Effector CD8-positive, alpha-beta T cell (primary cell): Measurements from ENCODE around the gene HTR1D.
"Not testable (repeated sequence)": the region's sequence is repeated elsewhere in the genome, so short reads cannot be mapped to it uniquely, and the experiment has no call there.

ENCODE experiments used
- DNase-seq: peaks from one replicate; lab custom pipeline; 2025; lab: John Stamatoyannopoulos, UW
- total RNA-seq, 4 experiments: gene quantifications; one replicate each; lab custom pipeline; 2026; lab: John Stamatoyannopoulos, UW

The HTR1D gene, protein sequence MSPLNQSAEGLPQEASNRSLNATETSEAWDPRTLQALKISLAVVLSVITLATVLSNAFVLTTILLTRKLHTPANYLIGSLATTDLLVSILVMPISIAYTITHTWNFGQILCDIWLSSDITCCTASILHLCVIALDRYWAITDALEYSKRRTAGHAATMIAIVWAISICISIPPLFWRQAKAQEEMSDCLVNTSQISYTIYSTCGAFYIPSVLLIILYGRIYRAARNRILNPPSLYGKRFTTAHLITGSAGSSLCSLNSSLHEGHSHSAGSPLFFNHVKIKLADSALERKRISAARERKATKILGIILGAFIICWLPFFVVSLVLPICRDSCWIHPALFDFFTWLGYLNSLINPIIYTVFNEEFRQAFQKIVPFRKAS
- 0 to 0.18 (median 0) reads per million in 4 experiments for total RNA-seq

- DNase-seq: no peak
Measured at GRCh38 chr1:23217421-23218115, at the start of gene HTR1D. HTR1D (minus strand) TSS chr1:23217502; CDS start chr1:23194219, 23,283 bp downstream.

GRCh38 chr1:23263380-23263887 is 46.1 kb upstream of the HTR1D start:
- no peak for DNase-seq

GRCh38 chr1:23258082-23258481 is 40.8 kb upstream of the HTR1D start:
- DNase-seq: not testable (repeated sequence)

DNA sequence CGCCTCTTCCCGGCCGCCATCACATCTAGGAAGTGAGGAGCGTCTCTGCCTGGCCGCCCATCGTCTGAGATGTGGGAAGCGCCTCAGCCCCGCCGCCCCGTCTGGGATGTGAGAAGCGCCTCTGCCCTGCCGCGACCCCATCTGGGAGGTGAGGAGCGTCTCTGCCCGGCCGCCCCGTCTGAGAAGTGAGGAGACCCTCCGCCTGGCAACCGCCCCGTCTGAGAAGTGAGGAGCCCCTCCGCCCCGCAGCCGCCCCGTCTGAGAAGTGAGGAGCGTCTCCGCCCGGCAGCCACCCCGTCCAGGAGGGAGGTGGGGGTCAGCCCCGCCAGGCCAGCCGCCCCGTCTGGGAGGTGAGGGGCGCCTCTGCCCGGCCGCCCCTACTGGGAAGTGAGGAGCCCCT is 40.1 kb upstream of the HTR1D start:
- not testable (repeated sequence) for DNase-seq

DNA sequence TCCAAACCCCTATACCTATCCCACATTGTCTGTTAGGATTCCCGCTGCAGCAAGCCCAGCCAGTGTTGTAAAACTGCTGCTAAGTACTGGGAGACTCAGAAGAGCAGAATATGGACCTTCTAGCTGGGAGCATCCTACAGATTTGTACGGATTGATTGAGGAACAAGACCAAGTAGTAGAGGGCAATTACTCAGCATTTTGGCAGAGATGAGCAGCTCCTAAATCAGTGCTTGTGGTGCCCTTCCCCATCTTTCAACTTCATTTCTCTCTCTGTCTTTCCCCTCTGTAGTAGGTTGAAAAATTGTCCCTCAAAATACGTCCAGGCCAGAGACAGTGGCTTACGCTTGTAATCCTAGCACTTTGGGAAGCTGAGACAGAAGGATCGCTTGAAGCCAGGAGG is 37.3 kb upstream of the HTR1D start:
- DNase-seq: no peak

DNA sequence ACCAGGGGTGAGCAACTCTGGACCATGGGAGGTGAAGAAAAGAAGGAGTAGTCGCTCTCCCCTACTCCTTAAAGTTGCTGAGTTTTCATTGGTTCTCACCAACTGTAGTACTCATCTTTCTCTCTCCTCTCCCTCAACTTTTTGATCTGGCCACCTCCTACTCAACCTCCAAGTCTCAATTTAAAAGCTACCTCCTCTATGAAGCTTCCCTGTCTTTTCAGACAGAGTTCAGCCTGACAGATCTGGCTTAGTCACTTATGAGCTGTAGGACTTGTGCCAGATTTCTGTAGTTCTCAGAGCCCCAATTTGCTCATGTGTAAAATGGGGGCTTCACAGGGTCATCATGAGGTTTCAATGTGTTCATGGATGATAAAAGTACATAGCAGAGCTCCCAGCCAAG is 34.5 kb upstream of the HTR1D start:
- DNase-seq: no peak

GRCh38 chr1:23249787-23250454 is 32.6 kb upstream of the HTR1D start:
- no peak for DNase-seq

DNA sequence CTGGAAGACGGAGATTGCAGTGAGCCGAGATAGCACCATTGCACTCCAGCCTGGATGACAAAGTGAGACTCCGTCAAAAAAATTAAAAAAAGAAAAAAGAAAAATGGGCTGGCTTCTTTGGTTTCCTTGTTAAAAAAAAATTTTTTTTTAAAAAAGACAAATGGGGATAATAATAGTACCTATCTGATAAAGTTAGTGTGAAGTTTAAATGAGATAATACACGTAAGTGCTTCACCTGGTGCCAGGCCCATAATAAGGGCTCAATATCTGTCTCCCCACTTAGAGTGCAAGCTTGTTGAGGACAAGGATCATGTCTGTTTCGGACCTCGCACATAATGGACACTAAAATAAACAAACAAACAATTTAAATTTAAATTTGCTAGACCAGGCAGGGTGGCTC is 30.0 kb upstream of the HTR1D start:
- DNase-seq: no peak

GRCh38 chr1:23246274-23246673 is 29.0 kb upstream of the HTR1D start:
- no peak for DNase-seq

DNA sequence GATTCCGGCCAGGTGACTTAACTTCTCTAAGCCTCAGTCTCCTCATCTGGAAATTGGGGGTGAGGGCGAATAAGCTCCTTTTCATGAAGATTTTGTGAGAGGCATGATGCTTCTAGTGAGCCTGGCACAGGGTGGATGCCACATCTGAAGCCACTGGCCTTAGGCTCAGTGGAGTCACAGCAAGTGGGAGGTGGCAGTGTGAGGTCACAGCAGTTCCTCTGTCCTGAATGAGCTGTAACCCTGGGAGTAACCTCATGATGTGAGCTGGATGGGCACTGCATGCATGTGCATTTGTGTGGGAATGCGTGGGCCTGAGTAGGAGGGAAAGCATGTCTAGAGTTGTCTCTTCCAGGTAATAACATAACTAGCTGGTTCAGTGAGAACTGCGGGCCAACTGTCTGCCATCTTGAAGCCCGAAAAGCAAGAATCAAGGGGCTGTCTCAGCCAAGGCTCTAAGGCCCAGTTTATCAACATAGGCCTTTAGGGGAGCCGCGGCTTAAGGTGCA is 27.0 kb upstream of the HTR1D start:
- DNase-seq: no peak

GRCh38 chr1:23242414-23242813 is 25.1 kb upstream of the HTR1D start:
- no peak for DNase-seq

- DNase-seq: no peak
Measured at GRCh38 chr1:23239638-23240295, 22.5 kb upstream of the HTR1D start.

DNA sequence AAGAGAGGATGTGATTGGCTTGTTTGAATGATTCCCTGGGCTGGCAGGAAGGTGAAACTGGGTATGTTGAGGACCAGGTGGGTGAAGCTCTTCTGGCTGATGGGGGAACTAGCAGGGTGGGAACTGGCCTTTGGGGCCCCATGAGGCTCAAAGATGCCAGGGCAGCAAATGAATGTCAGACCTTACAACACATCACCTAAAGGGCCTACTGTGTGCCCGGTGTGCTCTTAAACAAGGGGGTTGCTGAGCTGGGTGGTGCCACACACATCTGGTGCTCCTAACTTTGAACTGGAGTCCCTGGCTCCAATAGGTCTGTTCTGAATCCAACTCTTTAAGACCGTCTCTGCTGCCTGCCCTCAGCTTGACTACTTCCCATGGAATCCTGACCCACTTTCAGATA is 21.3 kb upstream of the HTR1D start:
- no peak for DNase-seq

DNA sequence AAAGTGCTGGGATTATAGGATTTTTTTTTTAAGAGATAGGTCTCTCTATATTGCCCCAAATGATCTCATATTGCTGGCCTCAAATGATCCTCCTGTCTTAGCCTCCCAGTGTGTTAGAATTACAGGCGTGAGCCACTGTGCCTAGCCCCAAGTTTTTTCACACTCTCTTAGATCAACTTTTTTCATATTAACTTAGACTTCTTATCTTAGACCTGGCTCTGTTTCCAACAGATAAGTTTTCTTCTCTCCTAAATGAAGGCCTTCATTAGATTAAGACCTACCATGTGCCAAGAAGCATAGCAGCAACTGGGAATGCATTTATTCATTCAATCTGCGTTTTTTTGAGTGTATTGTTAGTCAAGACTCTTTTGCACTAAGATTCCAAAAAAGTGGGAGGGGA is 20.2 kb upstream of the HTR1D start:
- DNase-seq: no peak

DNA sequence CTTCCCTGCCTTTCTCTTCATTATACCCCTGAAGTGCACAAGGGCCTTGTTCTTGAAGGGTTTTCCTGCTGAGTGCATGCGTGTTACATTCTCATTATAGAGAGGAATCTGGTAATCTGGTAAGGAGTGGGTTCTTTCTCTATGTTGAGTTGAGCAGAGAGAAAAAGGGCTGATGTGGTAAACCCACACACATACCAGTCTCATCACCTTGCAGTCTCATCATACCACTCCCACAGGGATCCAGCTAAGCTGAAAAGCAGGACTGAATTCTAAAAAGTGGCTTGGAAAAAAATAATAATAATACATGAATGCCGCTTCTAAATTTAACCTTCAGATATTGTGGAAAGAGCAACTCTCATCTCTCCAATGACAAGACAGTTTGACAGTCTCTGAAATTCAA is 10.5 kb upstream of the HTR1D start:
- DNase-seq: no peak

DNA sequence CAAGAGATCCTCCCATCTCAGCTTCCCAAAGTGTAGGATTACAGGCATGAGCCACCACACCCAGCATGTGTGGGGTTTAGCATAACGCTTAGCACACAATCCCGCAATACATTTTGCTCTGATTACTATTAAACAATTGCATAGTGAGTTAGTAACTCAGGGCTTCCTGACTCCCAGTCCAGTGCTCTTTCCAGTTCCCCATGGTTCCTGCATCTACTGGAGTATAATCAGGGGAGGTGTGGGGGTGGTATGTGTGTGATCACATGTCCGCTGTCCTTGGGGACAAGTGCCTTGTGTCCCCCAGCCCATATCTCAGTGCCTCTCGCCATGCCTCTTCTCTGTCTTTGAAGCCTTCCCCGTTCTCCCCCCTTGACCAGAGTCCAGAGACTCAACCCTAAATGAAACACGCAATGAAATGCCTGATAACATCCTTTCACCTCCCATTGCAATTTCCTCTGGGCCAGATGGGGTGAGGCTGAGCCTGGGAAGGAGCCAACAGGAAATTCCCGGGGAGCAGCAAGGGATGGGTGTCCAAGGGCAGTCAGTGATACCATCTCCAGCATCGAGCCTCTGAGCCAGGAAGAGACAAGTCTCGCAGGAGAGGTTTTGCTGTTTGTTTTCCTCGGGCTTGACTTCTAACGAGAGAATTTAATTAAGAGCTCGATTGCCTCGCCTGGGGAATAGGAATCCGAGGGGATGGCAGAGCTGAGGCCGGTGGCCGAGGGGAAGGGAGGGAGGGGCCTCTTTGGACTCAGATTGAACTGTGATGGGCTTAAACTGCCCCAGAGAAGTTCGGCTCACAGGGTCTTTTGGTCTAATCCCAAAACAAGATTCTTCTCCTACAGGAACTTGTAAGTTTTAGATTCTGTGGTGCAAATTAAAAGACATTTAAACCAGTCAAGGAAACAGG is 7.7 kb upstream of the HTR1D start:
- DNase-seq: no peak

GRCh38 chr1:23223963-23224362 is 6.7 kb upstream of the HTR1D start:
- DNase-seq: not testable (repeated sequence)

DNA sequence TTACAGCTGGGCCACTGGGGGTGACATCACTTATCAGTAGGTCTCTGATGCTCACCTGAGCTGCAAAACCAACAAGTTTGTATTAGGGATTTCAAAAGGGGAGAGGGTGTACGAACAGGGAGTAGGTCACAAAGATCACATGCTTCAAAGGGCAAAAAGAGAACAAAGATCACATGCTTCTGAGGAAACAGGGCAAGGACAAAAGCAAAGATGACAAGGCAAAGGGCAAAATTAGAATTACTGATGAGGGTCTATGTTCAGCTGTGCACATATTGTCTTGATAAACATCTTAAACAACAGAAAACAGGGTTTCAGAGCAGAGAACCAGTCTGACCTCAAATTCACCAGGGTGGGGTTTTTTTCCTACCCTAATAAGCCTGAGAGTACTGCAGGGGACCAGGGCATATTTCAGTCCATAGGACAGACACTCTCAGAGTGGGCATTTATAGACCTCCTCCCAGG is 6.2 kb upstream of the HTR1D start:
- not testable (repeated sequence) for DNase-seq

DNA sequence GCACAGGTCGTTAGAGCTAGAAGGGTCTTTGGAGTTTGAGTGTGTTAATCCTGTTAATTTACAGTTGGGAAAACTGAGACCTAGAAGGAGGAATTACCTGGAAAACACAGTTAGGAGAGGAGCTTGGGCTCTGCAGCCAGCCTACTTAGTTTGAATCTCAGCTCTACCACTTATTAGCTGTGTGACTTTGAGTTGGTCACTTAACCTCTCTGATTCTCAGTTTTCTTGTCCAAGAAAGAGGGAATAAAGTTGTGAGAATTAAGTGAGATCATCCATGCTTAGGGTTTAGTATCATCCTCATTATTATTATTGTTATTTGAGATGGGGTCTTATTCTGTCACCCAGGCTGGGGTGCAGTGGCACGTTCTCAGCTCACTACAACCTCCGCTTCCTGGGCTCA is 5.4 kb upstream of the HTR1D start:
- no peak for DNase-seq

DNA sequence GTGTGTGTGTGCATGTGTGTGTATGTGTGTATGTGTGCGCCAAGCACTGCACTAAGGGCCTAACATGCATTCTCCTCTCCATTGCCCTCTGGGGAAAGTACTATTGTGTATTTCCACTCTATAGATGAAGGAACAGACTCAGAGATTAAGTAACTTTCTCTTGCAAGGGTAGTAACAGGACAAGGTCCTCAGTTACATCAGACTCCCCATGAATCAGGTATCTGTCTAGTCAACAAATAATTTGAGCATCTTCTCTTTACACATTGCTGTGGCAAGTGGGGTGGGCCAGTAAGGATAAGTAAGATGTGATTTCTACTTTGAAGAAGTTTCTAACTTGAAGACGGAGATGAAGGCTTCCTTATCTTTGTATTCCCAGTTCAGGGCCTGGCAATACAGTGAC is 5.0 kb upstream of the HTR1D start:
- no peak for DNase-seq

- DNase-seq: no peak
Measured at GRCh38 chr1:23221107-23221506, 3.8 kb upstream of the HTR1D start.
